ENCODE results near the gene SLC23A3. TPM values are rescaled to one million over a fixed set of nuclear protein-coding genes. Genes with fewer than 3 reads are reported as not detected.
A peak's percentile ranks its signal among the peaks of the same experiment; 100 is the strongest.

Gene SLC23A3
- total and polyA plus RNA-seq, 9 of the 15 experiments (the other 6 are each of a cell fraction or from before 2014, with no cell fraction given), result 0.06 to 0.64 (median 0.16) TPM

- TF ChIP-seq MGA (IDR thresholded peaks at IDR 0.05) (peak; percentile 43), ETS2 (tag; IDR thresholded peaks at IDR 0.05; ENCODE audit: borderline replicate concordance, poor library complexity, severe bottlenecking) (no peak), ETV5 (CRISPR knock-in tag; IDR thresholded peaks at IDR 0.05; ENCODE audit: low read depth) (0 out of 2 replicates have a peak, but pooled peaks have one; percentile 3), SNAPC5 (CRISPR knock-in tag; IDR thresholded peaks at IDR 0.05) (no peak), SRF (CRISPR knock-in tag; IDR thresholded peaks at IDR 0.05) (peak in 1 of 2 experiments; percentile 54; a peak in 1 of 4 replicates), FOXO4 (CRISPR knock-in tag; IDR thresholded peaks at IDR 0.05) (no peak), GATAD2B (IDR thresholded peaks at IDR 0.05; ENCODE audit: borderline replicate concordance) (0 out of 2 replicates have a peak, but pooled peaks have one; percentile 50), THAP12 (CRISPR knock-in tag; IDR thresholded peaks at IDR 0.05) (no peak), HNRNPLL (IDR thresholded peaks at IDR 0.05; ENCODE audit: low read depth, low read length, poor library complexity, severe bottlenecking) (peak; percentile 46), HEY1 (CRISPR knock-in tag; IDR thresholded peaks at IDR 0.05; ENCODE audit: borderline replicate concordance) (no peak)
Observed at GRCh38 chr2:219206328-219207133, 36.7 kb upstream of the SLC23A3 start, which contains the start of gene ZFAND2B (continued).
